ENCODE measurements around the gene CNTNAP2. TPM values are rescaled to one million over a fixed set of nuclear protein-coding genes. Genes with fewer than 3 reads are reported as not detected.

The CNTNAP2 gene
- total RNA-seq, 4 donors from 2014 or later = 0.25 to 0.89 (median 0.30) TPM; not detected in 1

- no peak for DNase-seq (ENCODE audit: low spot score in 2 of 2)
- H3K36me3 ChIP-seq = no peaks in the 10 kb centered on the region
- H3K4me1 ChIP-seq = no peaks in the 10 kb centered on the region
- H3K4me3 ChIP-seq = no peak overlapping the region
- H3K27ac ChIP-seq = no peak overlapping the region
- no peaks in the 10 kb centered on the region for H3K27me3 ChIP-seq
- no peaks in the 10 kb centered on the region for H3K9me3 ChIP-seq
- 81% methylated on average over 5 of the region's 5 CpGs for WGBS
- TF ChIP-seq POLR2A (IDR thresholded peaks at IDR 0.05) (no peak), EP300 (IDR thresholded peaks at IDR 0.05) (no peak), POLR2AphosphoS5 (IDR thresholded peaks at IDR 0.05) (no peak)
- TF ChIP-seq, protein P1, sequence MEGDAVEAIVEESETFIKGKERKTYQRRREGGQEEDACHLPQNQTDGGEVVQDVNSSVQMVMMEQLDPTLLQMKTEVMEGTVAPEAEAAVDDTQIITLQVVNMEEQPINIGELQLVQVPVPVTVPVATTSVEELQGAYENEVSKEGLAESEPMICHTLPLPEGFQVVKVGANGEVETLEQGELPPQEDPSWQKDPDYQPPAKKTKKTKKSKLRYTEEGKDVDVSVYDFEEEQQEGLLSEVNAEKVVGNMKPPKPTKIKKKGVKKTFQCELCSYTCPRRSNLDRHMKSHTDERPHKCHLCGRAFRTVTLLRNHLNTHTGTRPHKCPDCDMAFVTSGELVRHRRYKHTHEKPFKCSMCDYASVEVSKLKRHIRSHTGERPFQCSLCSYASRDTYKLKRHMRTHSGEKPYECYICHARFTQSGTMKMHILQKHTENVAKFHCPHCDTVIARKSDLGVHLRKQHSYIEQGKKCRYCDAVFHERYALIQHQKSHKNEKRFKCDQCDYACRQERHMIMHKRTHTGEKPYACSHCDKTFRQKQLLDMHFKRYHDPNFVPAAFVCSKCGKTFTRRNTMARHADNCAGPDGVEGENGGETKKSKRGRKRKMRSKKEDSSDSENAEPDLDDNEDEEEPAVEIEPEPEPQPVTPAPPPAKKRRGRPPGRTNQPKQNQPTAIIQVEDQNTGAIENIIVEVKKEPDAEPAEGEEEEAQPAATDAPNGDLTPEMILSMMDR (IDR thresholded peaks at IDR 0.05) = no peak
Measured at GRCh38 chr7:146991596-146991995, 875.0 kb downstream of the CNTNAP2 start.

- no peak for DNase-seq (ENCODE audit: low spot score in 2 of 2)
- H3K27ac ChIP-seq = no peak overlapping the region
- H3K4me3 ChIP-seq = no peak overlapping the region
- TF ChIP-seq EP300 (IDR thresholded peaks at IDR 0.05) (no peak), POLR2AphosphoS5 (IDR thresholded peaks at IDR 0.05) (no peak), POLR2A (IDR thresholded peaks at IDR 0.05) (no peak)
- TF ChIP-seq, protein P1 (IDR thresholded peaks at IDR 0.05) = no peak
- H3K36me3 ChIP-seq = no peaks in the 10 kb centered on the region
- WGBS = 81% methylated on average over 1 of the region's 1 CpG
- H3K9me3 ChIP-seq = peaks cover 5% of the 10 kb centered on the region
- no peaks in the 10 kb centered on the region for H3K4me1 ChIP-seq
- no peaks in the 10 kb centered on the region for H3K27me3 ChIP-seq
Measured at GRCh38 chr7:146993764-146994163, 877.2 kb downstream of the CNTNAP2 start.

DNA sequence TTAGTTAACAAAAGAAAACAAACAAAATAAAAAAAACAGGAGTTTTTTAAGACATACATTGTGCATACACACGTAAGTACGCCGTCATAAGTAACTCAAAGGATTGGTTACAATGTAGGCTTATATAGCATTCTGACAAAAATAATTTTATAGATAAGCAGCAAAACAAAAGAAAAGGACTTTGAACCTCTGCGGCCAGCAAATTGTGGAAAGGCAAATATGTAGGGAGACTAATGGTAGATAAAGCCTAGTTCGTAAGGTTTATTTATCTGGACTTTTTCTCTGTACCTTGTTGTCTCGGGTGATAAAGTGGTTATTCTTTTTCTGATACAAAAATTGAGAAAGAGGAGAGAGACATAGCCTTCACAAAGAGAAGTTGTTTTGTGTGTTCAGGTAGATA lies 891.9 kb downstream of the CNTNAP2 start:
- 93% methylated on average over 6 of the region's 6 CpGs for WGBS
- DNase-seq (ENCODE audit: low spot score in 2 of 2) = no peak
- no peaks in the 10 kb centered on the region for H3K9me3 ChIP-seq
- no peak overlapping the region for H3K4me3 ChIP-seq
- no peaks in the 10 kb centered on the region for H3K27me3 ChIP-seq
- H3K36me3 ChIP-seq = no peaks in the 10 kb centered on the region
- H3K27ac ChIP-seq = no peak overlapping the region
- H3K4me1 ChIP-seq = no peaks in the 10 kb centered on the region
- TF ChIP-seq, protein P1 (IDR thresholded peaks at IDR 0.05) = no peak
- TF ChIP-seq POLR2A (IDR thresholded peaks at IDR 0.05) (no peak), EP300 (IDR thresholded peaks at IDR 0.05) (no peak), POLR2AphosphoS5 (IDR thresholded peaks at IDR 0.05) (no peak)

- no peaks in the 10 kb centered on the region for H3K4me1 ChIP-seq
- no peaks in the 10 kb centered on the region for H3K9me3 ChIP-seq
- H3K4me3 ChIP-seq = no peak overlapping the region
- TF ChIP-seq, protein P1 (IDR thresholded peaks at IDR 0.05) = no peak
- TF ChIP-seq EP300 (IDR thresholded peaks at IDR 0.05) = no peak
- TF ChIP-seq POLR2AphosphoS5 (IDR thresholded peaks at IDR 0.05) = no peak
- no peak for TF ChIP-seq POLR2A (IDR thresholded peaks at IDR 0.05)
- H3K36me3 ChIP-seq = no peaks in the 10 kb centered on the region
- no peaks in the 10 kb centered on the region for H3K27me3 ChIP-seq
- H3K27ac ChIP-seq = no peak overlapping the region
- no peak for DNase-seq (ENCODE audit: low spot score in 2 of 2)
Measured at GRCh38 chr7:147012666-147013065, 896.1 kb downstream of the CNTNAP2 start.

DNA sequence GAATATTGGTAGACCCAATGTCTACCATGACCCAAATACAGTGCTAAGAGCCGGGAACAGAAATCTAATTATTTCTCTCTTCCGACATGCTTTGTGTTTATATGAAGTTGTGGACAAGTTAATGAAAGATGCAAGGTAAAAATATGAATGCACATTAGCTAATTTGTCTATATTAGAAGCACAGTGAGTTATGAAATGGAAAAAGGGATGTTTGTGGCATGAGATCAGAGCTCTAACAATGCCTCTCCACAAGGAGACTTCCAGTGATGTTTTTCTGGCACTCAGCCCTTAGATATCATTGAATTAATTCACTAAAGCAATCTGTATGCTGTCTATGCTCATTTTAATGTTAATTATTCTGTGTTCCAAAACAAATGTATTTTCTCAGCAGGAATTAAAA lies 897.2 kb downstream of the CNTNAP2 start:
- Histone ChIP-seq H3K4me1 (no peaks in the 10 kb centered on the region), H3K36me3 (no peaks in the 10 kb centered on the region), H3K9me3 (no peaks in the 10 kb centered on the region), H3K4me3 (no peak overlapping the region), H3K27ac (no peak overlapping the region), H3K27me3 (no peaks in the 10 kb centered on the region)
- DNase-seq (ENCODE audit: low spot score in 2 of 2) = no peak
- 77% methylated on average over 2 of the region's 2 CpGs for WGBS
- TF ChIP-seq POLR2A (IDR thresholded peaks at IDR 0.05) (no peak), POLR2AphosphoS5 (IDR thresholded peaks at IDR 0.05) (no peak), EP300 (IDR thresholded peaks at IDR 0.05) (no peak)
- TF ChIP-seq, protein P1 (IDR thresholded peaks at IDR 0.05) = no peak

All from suprapubic skin (tissue), 4 donors.